GM21529 (cell line): ENCODE measurements around the gene IRGC.

Experiments
- ATAC-seq: cut with Tn5 transposase; IDR thresholded peaks from one replicate; pipeline ENCODE4 v1.9.1; 2021; ENCODE audit not compliant: unreplicated experiment

The IRGC gene

DNA sequence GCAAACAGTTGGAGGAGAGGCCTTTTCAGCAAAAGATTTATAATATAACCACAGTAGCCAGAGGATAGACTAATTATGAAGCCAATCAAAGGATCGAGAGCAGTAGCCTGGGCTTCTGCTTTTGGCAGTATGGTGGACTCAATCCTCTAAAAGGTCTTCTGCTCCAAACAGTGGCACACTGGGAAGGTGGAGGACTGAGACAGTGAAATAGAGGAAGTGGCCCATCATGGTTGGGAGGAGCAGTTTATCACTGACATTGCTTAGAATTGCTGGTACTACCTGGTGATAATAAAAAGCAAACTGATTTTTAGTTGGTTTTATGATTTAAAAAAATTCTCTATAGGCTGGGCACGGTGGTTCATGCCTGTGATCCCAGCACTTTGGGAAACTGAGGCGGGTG is 25.0 kb upstream of the IRGC start:
- ATAC-seq, result no peak

- no peak for ATAC-seq
Measured at GRCh38 chr19:43691755-43692154, 24.1 kb upstream of the IRGC start.

- ATAC-seq, result no peak
Measured at GRCh38 chr19:43692385-43692784, 23.5 kb upstream of the IRGC start.

GRCh38 chr19:43692877-43693276 is 23.0 kb upstream of the IRGC start:
- no peak for ATAC-seq

GRCh38 chr19:43694553-43694952 is 21.3 kb upstream of the IRGC start:
- no peak for ATAC-seq

GRCh38 chr19:43695985-43696704 is 19.7 kb upstream of the IRGC start:
- ATAC-seq, result no peak

DNA sequence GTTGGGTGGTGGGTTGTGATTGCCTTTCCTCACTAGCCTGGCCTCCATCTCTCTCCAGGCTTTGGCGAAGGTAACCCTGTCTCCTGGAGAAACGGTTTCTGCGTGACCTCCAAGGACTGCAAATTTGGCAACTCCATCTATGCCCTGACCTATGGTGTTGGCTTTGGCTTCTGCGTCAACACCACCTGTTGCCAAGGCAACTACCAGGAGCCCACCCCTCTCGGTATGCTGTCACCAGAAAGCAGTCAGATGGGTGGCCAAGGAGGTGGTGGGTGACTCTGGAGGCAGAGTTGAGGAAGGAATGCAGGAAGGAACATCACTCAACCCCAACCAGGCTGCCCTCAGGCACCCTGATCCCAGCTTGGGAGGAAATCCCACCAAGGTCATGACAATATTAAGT is 18.6 kb upstream of the IRGC start:
- ATAC-seq, result no peak

GRCh38 chr19:43699506-43700394 is 16.1 kb upstream of the IRGC start:
- ATAC-seq, result no peak

DNA sequence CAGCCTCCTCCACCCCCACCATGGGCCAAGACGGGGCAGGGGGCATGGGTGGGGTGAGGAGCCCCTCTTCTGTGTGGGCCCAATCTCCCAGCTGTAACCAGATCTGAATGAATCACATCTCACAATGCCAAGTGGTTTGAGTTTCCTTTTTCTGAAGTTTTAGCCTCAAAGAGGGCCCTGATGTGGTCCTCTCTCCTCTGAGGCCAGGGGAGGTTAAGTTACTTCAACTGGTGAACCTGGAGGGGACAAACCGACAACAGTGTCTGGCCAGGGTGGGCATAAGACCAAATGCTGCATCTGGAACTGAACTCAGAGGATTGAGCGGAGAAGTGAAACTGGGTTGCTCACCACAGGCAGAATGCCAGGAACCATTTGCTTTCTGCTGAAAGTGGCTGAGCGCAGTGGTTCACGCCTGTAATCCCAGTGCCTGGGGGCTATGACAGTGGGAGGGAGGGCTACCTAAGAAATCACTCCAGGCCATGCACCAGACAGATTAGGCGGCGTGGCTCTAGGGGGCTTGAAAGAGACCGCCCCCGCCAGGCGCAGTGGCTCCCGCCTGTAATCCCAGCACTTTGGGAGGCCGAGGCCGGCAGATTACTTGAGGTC is 15.4 kb upstream of the IRGC start:
- ATAC-seq, result no peak

- ATAC-seq, result no peak
Measured at GRCh38 chr19:43704002-43704705, 11.7 kb upstream of the IRGC start.

DNA sequence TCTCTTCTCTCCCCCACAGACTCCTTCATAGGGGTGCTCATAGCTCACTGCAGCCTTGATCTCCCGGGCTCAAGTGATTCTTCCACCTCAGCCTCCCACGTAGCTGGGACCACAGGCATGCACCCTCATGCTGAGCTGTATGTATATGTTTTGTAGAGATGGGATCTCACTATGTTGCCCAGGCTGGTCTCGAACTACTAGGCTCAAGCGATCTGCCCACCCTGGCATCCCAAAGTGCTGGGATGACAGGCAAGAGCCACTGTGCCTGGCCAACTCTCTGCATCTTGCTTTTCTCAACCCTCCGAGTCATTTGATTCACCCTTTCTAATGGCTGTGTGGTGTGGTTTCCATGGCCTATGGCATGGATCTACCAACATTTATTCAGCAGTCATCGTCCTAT is 10.1 kb upstream of the IRGC start:
- ATAC-seq, result no peak

GRCh38 chr19:43707158-43707712 is 8.6 kb upstream of the IRGC start:
- no peak for ATAC-seq

DNA sequence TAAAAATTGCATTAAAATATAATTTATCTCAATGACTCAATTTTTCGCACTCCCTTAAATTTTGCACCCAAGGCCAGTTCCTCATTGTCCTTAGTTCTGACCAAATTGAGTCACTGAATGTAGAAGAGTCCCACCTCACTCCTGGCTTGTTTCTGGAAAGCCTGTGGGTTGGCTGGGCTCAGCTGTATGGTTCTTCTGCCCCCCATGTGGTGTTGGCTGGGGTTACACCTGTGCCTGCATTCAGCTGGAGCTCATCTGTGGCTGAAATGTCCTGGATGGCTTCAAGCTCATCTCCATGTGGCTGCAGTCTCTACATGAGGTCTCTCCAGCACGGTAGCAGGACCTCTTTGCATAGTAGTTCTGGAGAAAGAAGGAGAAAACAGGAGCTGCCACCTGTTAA is 7.2 kb upstream of the IRGC start:
- no peak for ATAC-seq

- ATAC-seq, result no peak
Measured at GRCh38 chr19:43711751-43712355, 4.0 kb upstream of the IRGC start.

GRCh38 chr19:43713208-43713607 is 2.7 kb upstream of the IRGC start:
- ATAC-seq, result no peak

GRCh38 chr19:43718627-43719377 is 2.9 kb downstream of the IRGC start:
- ATAC-seq, result no peak

- no peak for ATAC-seq
Measured at GRCh38 chr19:43719378-43719868, 3.5 kb downstream of the IRGC start.

DNA sequence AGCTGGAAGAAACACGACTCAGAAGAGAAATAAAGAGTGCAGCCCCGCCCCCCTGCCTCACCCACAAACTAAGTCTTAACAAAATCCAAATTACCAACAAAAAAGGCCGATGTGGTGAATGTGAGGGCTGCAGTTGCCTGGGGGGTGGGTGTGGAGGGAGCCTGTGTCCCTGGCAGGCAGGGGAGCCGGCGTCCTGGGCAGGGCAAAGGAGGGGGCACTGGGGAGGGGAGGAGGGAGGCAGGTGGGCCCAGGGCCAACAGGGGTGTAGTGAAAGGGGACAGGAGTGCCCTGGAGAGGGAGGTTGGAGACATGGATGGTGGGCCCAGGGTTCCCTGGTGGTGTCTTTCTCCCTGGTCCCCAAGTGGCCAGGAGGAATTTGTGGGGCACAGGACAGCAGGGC is 4.0 kb downstream of the IRGC start:
- ATAC-seq, result no peak

DNA sequence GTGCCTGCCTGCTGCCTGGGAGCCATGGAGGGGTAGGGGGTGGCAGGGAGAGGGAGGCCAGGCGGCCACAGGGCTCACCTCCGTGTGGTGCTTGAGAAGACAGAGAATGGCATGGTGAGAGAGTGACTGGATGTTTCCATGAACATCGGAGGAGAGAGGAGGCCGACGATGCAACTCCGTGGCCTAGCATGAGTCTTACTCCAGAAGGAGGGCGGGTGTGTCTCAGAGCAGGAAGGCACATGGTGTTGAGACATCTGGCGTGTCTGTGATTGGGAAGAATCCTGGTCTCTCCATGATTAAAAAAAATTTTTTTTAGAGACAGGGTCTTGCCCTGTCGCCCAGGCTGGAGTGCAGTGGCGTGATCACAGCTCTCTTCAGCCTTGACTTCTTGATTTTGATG is 5.1 kb downstream of the IRGC start:
- no peak for ATAC-seq
